HEK293 (cell line): ENCODE results near the gene CASP2.

Source experiments
- BCL11A ChIP-seq: fragments of 450-650 bp; formaldehyde crosslinking; IDR thresholded peaks from 2 replicates; pipeline ENCODE4 v1.5.1; 2016; ENCODE audit warnings: low read depth, missing biosample characterization, missing genetic modification characterization
- BCL11B ChIP-seq: fragments of 450-650 bp; formaldehyde crosslinking; IDR thresholded peaks from 2 replicates; pipeline ENCODE4 v1.5.1; 2016; ENCODE audit warnings: low read depth, missing biosample characterization, missing genetic modification characterization
- FEZF1 ChIP-seq: fragments of 450-650 bp; formaldehyde crosslinking; IDR thresholded peaks from 2 replicates; pipeline ENCODE4 v1.5.1; 2016; ENCODE audit warnings: missing biosample characterization, missing genetic modification characterization
- KLF9 ChIP-seq: fragments of 450-650 bp; formaldehyde crosslinking; IDR thresholded peaks from 2 replicates; pipeline ENCODE4 v1.5.1; 2016; ENCODE audit warnings: missing biosample characterization, missing genetic modification characterization, low read depth
- SETDB1 ChIP-seq: IDR thresholded peaks from one replicate; pipeline ENCODE4 v1.6.1; 2017; ENCODE audit warnings: mild to moderate bottlenecking, low read length, moderate library complexity, mixed read lengths; ENCODE audit not compliant: insufficient read length
- WT1 ChIP-seq: fragments of 450-650 bp; formaldehyde crosslinking; IDR thresholded peaks from 2 replicates; pipeline ENCODE4 v1.5.1; 2016; ENCODE audit warnings: missing biosample characterization, missing genetic modification characterization
- YY1 ChIP-seq: fragments of 450-650 bp; formaldehyde crosslinking; IDR thresholded peaks from 2 replicates; pipeline ENCODE4 v1.5.1; 2018; ENCODE audit warnings: missing biosample characterization, missing genetic modification characterization
- YY2 ChIP-seq: fragments of 450-650 bp; formaldehyde crosslinking; IDR thresholded peaks from 2 replicates; pipeline ENCODE4 v1.5.1; 2016; ENCODE audit warnings: missing biosample characterization, missing genetic modification characterization
- ZBTB8A ChIP-seq: fragments of 450-650 bp; formaldehyde crosslinking; IDR thresholded peaks from 2 replicates; pipeline ENCODE4 v1.5.1; 2016; ENCODE audit warnings: missing biosample characterization, missing genetic modification characterization
- ZNF132 ChIP-seq: fragments of 450-650 bp; formaldehyde crosslinking; IDR thresholded peaks from 2 replicates; pipeline ENCODE4 v1.5.1; 2017; ENCODE audit warnings: missing biosample characterization, missing genetic modification characterization, borderline replicate concordance
- ZNF211 ChIP-seq: fragments of 450-650 bp; formaldehyde crosslinking; IDR thresholded peaks from 2 replicates; pipeline ENCODE4 v1.5.1; 2016; ENCODE audit warnings: low read depth, missing biosample characterization, missing genetic modification characterization
- ZNF221 ChIP-seq: fragments of 450-650 bp; formaldehyde crosslinking; IDR thresholded peaks from 2 replicates; pipeline ENCODE4 v1.5.1; 2017; ENCODE audit warnings: missing biosample characterization, missing genetic modification characterization, borderline replicate concordance
- ZNF24 ChIP-seq: fragments of 450-650 bp; formaldehyde crosslinking; IDR thresholded peaks from 2 replicates; pipeline ENCODE4 v1.5.1; 2016; ENCODE audit warnings: missing biosample characterization, missing genetic modification characterization
- ZNF292 ChIP-seq: fragments of 450-650 bp; formaldehyde crosslinking; IDR thresholded peaks from 2 replicates; pipeline ENCODE4 v1.5.1; 2016; ENCODE audit warnings: low read depth, missing biosample characterization, missing genetic modification characterization, borderline replicate concordance
- ZNF350 ChIP-seq: fragments of 450-650 bp; formaldehyde crosslinking; IDR thresholded peaks from 2 replicates; pipeline ENCODE4 v1.5.0; 2017; ENCODE audit warnings: missing biosample characterization, mild to moderate bottlenecking, missing genetic modification characterization
- ZNF404 ChIP-seq: fragments of 450-650 bp; formaldehyde crosslinking; IDR thresholded peaks from 2 replicates; pipeline ENCODE4 v1.5.1; 2017; ENCODE audit warnings: missing biosample characterization, missing genetic modification characterization
- ZNF433 ChIP-seq: fragments of 450-650 bp; formaldehyde crosslinking; IDR thresholded peaks from 2 replicates; pipeline ENCODE4 v1.5.1; 2016; ENCODE audit warnings: missing biosample characterization, missing genetic modification characterization, low read depth
- ZNF530 ChIP-seq: fragments of 450-650 bp; formaldehyde crosslinking; IDR thresholded peaks from 2 replicates; pipeline ENCODE4 v1.5.1; 2016; ENCODE audit warnings: low read depth, missing biosample characterization, missing genetic modification characterization
- ZNF571 ChIP-seq: fragments of 450-650 bp; formaldehyde crosslinking; IDR thresholded peaks from 2 replicates; pipeline ENCODE4 v1.5.0; 2017; ENCODE audit warnings: missing biosample characterization, missing genetic modification characterization
- ZNF624 ChIP-seq: fragments of 450-650 bp; formaldehyde crosslinking; IDR thresholded peaks from 2 replicates; pipeline ENCODE4 v1.5.1; 2017; ENCODE audit warnings: missing biosample characterization, missing genetic modification characterization
- ZNF707 ChIP-seq: fragments of 450-650 bp; formaldehyde crosslinking; IDR thresholded peaks from 2 replicates; pipeline ENCODE4 v1.5.1; 2016; ENCODE audit warnings: missing biosample characterization, missing genetic modification characterization
- ZNF837 ChIP-seq: fragments of 450-650 bp; formaldehyde crosslinking; IDR thresholded peaks from 2 replicates; pipeline ENCODE4 v1.5.1; 2016; ENCODE audit warnings: missing biosample characterization, missing genetic modification characterization
- ZNF843 ChIP-seq: fragments of 450-650 bp; formaldehyde crosslinking; IDR thresholded peaks from 2 replicates; pipeline ENCODE4 v1.5.1; 2016; ENCODE audit warnings: missing biosample characterization, missing genetic modification characterization
- ZXDB ChIP-seq: fragments of 450-650 bp; formaldehyde crosslinking; IDR thresholded peaks from 2 replicates; pipeline ENCODE4 v1.5.1; 2016; ENCODE audit warnings: missing biosample characterization, missing genetic modification characterization
- TF ChIP-seq, protein P1 (sequence below): fragments of 450-650 bp; formaldehyde crosslinking; optimal IDR thresholded peaks from 2 replicates; pipeline ENCODE3; 2016; ENCODE audit warnings: missing biosample characterization, mild to moderate bottlenecking, missing genetic modification characterization
- TF ChIP-seq, protein P2 (sequence below): fragments of 450-650 bp; formaldehyde crosslinking; IDR thresholded peaks from 2 replicates; pipeline ENCODE4 v1.5.1; 2017; ENCODE audit warnings: missing biosample characterization, missing genetic modification characterization
- TF ChIP-seq, protein P3 (sequence below): fragments of 450-650 bp; formaldehyde crosslinking; IDR thresholded peaks from 2 replicates; pipeline ENCODE4 v1.5.1; 2016; ENCODE audit warnings: missing biosample characterization, missing genetic modification characterization
- TF ChIP-seq, protein P4 (sequence below): fragments of 450-650 bp; formaldehyde crosslinking; IDR thresholded peaks from 2 replicates; pipeline ENCODE4 v1.5.1; 2016; ENCODE audit warnings: missing biosample characterization, missing genetic modification characterization
- TF ChIP-seq, protein P5 (sequence below): fragments of 450-650 bp; formaldehyde crosslinking; IDR thresholded peaks from 2 replicates; pipeline ENCODE4 v1.5.1; 2016; ENCODE audit warnings: missing biosample characterization, missing genetic modification characterization

The CASP2 gene

DNA sequence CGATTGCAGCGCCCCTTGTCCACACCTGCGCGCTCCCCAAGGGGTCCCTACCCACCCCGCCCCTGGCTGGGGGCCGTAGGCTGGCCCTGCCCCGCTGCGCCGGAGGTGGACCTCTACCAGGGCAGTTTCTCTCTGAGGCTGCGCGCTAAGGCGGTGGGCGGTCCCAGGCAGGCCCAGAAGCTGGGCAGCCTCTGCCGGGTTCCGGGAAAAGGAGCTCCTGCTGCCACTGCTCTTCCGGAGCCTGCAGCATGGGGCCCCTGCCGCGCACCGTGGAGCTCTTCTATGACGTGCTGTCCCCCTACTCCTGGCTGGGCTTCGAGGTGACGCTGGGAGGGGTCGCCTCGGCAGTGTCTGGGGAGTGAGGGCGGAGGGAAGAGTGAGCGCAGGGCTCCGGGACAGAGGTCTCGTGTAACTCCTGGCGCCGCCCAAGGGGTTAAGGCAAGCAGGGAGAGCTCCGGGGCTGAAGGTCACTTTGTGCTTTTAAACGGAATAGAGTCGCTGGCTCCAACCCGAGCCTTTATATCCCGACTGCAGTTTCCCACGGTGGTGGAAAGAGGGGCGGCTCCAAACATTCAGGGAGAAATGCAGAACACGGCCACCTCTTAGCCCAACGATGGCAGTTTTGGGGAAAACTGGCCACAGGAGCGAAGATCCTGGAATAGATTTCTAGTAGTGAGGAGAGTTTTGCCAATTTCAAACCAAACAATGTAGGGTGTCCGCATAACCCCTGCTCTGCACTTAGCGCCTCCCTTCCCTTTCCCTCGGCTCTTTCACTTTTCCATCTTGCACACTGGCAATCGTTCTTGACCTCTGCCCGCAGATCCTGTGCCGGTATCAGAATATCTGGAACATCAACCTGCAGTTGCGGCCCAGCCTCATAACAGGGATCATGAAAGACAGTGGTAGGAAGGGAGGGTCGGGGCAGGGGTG is 24.6 kb upstream of the CASP2 start, which contains the start of gene GSTK1 (continued):
- TF ChIP-seq, protein P1, sequence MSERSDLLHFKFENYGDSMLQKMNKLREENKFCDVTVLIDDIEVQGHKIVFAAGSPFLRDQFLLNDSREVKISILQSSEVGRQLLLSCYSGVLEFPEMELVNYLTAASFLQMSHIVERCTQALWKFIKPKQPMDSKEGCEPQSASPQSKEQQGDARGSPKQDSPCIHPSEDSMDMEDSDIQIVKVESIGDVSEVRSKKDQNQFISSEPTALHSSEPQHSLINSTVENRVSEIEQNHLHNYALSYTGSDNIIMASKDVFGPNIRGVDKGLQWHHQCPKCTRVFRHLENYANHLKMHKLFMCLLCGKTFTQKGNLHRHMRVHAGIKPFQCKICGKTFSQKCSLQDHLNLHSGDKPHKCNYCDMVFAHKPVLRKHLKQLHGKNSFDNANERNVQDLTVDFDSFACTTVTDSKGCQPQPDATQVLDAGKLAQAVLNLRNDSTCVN (tag by site-specific recombination) = peak; percentile 27
- TF ChIP-seq BCL11A (tag by site-specific recombination) (no peak), ZNF24 (tag by site-specific recombination) (no peak), FEZF1 (tag by site-specific recombination) (peak; percentile 40; the same call in 1 of the 2 replicates), KLF9 (tag by site-specific recombination) (peak; percentile 74; the same call in 1 of the 2 replicates), ZNF292 (tag by site-specific recombination) (no peak), ZNF433 (tag by site-specific recombination) (no peak), ZNF211 (no peak), ZNF530 (tag by site-specific recombination) (no peak), SETDB1 (no peak), ZNF837 (no peak), ZBTB8A (tag by site-specific recombination) (0 out of 2 replicates have a peak, but pooled peaks have one; percentile 37), ZNF624 (no peak), ZNF707 (tag by site-specific recombination) (no peak), ZNF221 (no peak), WT1 (tag by site-specific recombination) (no peak), ZXDB (tag by site-specific recombination) (peak; percentile 79; the same call in 1 of the 2 replicates), ZNF404 (tag by site-specific recombination) (no peak), ZNF571 (tag by site-specific recombination) (no peak), ZNF350 (no peak), BCL11B (no peak), YY2 (tag by site-specific recombination) (no peak), ZNF843 (tag by site-specific recombination) (peak; percentile 26; the same call in 1 of the 2 replicates), ZNF132 (tag by site-specific recombination) (no peak), YY1 (tag by site-specific recombination) (no peak)
- TF ChIP-seq, protein P2, sequence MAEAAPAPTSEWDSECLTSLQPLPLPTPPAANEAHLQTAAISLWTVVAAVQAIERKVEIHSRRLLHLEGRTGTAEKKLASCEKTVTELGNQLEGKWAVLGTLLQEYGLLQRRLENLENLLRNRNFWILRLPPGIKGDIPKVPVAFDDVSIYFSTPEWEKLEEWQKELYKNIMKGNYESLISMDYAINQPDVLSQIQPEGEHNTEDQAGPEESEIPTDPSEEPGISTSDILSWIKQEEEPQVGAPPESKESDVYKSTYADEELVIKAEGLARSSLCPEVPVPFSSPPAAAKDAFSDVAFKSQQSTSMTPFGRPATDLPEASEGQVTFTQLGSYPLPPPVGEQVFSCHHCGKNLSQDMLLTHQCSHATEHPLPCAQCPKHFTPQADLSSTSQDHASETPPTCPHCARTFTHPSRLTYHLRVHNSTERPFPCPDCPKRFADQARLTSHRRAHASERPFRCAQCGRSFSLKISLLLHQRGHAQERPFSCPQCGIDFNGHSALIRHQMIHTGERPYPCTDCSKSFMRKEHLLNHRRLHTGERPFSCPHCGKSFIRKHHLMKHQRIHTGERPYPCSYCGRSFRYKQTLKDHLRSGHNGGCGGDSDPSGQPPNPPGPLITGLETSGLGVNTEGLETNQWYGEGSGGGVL (tag by site-specific recombination) = no peak
- TF ChIP-seq, protein P3, sequence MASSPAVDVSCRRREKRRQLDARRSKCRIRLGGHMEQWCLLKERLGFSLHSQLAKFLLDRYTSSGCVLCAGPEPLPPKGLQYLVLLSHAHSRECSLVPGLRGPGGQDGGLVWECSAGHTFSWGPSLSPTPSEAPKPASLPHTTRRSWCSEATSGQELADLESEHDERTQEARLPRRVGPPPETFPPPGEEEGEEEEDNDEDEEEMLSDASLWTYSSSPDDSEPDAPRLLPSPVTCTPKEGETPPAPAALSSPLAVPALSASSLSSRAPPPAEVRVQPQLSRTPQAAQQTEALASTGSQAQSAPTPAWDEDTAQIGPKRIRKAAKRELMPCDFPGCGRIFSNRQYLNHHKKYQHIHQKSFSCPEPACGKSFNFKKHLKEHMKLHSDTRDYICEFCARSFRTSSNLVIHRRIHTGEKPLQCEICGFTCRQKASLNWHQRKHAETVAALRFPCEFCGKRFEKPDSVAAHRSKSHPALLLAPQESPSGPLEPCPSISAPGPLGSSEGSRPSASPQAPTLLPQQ = peak; percentile 53; the same call in 1 of the 2 replicates
- TF ChIP-seq, protein P4, sequence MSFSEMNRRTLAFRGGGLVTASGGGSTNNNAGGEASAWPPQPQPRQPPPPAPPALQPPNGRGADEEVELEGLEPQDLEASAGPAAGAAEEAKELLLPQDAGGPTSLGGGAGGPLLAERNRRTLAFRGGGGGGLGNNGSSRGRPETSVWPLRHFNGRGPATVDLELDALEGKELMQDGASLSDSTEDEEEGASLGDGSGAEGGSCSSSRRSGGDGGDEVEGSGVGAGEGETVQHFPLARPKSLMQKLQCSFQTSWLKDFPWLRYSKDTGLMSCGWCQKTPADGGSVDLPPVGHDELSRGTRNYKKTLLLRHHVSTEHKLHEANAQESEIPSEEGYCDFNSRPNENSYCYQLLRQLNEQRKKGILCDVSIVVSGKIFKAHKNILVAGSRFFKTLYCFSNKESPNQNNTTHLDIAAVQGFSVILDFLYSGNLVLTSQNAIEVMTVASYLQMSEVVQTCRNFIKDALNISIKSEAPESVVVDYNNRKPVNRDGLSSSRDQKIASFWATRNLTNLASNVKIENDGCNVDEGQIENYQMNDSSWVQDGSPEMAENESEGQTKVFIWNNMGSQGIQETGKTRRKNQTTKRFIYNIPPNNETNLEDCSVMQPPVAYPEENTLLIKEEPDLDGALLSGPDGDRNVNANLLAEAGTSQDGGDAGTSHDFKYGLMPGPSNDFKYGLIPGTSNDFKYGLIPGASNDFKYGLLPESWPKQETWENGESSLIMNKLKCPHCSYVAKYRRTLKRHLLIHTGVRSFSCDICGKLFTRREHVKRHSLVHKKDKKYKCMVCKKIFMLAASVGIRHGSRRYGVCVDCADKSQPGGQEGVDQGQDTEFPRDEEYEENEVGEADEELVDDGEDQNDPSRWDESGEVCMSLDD = peak; percentile 65
- TF ChIP-seq, protein P5, sequence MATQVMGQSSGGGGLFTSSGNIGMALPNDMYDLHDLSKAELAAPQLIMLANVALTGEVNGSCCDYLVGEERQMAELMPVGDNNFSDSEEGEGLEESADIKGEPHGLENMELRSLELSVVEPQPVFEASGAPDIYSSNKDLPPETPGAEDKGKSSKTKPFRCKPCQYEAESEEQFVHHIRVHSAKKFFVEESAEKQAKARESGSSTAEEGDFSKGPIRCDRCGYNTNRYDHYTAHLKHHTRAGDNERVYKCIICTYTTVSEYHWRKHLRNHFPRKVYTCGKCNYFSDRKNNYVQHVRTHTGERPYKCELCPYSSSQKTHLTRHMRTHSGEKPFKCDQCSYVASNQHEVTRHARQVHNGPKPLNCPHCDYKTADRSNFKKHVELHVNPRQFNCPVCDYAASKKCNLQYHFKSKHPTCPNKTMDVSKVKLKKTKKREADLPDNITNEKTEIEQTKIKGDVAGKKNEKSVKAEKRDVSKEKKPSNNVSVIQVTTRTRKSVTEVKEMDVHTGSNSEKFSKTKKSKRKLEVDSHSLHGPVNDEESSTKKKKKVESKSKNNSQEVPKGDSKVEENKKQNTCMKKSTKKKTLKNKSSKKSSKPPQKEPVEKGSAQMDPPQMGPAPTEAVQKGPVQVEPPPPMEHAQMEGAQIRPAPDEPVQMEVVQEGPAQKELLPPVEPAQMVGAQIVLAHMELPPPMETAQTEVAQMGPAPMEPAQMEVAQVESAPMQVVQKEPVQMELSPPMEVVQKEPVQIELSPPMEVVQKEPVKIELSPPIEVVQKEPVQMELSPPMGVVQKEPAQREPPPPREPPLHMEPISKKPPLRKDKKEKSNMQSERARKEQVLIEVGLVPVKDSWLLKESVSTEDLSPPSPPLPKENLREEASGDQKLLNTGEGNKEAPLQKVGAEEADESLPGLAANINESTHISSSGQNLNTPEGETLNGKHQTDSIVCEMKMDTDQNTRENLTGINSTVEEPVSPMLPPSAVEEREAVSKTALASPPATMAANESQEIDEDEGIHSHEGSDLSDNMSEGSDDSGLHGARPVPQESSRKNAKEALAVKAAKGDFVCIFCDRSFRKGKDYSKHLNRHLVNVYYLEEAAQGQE (tag by site-specific recombination) = no peak
